Esophagus muscularis mucosa (tissue), 4 donors: Measurements from ENCODE around the gene SNX14.

Experiments used
- EP300 ChIP-seq: sonication (generic); formaldehyde crosslinking; IDR thresholded peaks from one replicate; pipeline ENCODE4 v1.6.1; 2017; ENCODE audit warnings: antibody characterized with exemption
- POLR2A ChIP-seq: fragments of 450-650 bp; IDR thresholded peaks from one replicate; pipeline ENCODE4 v1.6.1; 2017; ENCODE audit warnings: antibody characterized with exemption, moderate library complexity, mild to moderate bottlenecking, low read depth
- POLR2AphosphoS5 ChIP-seq, 2 donors: sonication (generic); formaldehyde crosslinking; IDR thresholded peaks; one replicate each; pipeline ENCODE4 v1.6.1; 2017; ENCODE audit warnings: antibody characterized with exemption in 2 of 2
- TF ChIP-seq, protein P1 (sequence below), 3 experiments: fragments of 200-600 bp in 2 of 3; fragments of 450-650 bp in 1 of 3; sonication (generic) in 2 of 3; IDR thresholded peaks; one replicate each; pipeline ENCODE4 v1.5.1; 2017 to 2019; ENCODE audit warnings: antibody characterized with exemption in 3 of 3, mild to moderate bottlenecking in 2 of 3, moderate library complexity in 1 of 3

DNA sequence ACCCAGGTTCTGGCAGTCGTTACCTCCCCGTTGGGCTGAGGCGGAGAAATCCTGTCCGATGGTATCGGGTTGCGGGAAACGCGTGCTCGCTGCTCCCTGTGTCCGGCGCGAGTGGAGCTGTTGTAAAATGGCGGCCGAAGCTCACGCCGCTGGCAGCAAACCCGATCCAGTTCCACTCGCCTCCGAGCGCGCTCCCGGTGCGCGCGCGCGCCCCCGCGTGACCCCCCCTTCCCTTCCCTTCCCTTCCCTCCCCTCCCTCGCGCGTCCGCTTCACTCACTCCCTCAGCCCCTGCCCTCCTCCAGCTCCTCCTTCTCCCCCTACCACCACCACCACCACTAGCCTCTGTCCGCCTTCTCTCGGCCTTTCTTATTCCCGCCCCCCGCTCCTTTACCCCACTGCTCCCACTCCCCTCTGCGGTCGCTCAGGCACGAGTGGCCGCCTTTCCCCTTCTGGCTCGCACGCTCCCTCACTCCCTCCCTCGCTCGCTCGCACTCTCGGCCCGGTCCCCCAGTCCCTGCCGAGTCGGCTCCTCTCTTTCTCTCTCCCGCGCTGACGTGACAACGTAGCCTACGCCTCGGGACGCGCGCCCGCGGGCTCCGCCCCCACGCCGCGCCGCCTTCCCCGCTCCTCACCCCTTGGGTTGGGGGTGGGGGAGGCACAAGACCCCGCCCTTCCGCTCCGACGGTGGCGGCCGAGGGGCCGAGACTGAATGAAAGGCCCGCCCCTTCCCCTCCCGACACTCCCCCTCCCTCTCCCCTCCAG is 49.3 kb upstream of the SNX14 start, which contains the start of gene SYNCRIP:
- TF ChIP-seq, protein P1, sequence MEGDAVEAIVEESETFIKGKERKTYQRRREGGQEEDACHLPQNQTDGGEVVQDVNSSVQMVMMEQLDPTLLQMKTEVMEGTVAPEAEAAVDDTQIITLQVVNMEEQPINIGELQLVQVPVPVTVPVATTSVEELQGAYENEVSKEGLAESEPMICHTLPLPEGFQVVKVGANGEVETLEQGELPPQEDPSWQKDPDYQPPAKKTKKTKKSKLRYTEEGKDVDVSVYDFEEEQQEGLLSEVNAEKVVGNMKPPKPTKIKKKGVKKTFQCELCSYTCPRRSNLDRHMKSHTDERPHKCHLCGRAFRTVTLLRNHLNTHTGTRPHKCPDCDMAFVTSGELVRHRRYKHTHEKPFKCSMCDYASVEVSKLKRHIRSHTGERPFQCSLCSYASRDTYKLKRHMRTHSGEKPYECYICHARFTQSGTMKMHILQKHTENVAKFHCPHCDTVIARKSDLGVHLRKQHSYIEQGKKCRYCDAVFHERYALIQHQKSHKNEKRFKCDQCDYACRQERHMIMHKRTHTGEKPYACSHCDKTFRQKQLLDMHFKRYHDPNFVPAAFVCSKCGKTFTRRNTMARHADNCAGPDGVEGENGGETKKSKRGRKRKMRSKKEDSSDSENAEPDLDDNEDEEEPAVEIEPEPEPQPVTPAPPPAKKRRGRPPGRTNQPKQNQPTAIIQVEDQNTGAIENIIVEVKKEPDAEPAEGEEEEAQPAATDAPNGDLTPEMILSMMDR (IDR thresholded peaks at IDR 0.05) = no peak
- peak; percentile 96 for TF ChIP-seq POLR2A
- peak; percentile 93 to 98 for TF ChIP-seq POLR2AphosphoS5 (IDR thresholded peaks at IDR 0.05)
- TF ChIP-seq EP300 = no peak
